Measurements from ENCODE around the gene LRIG3.
"Not testable (repeated sequence)": the region's sequence is repeated elsewhere in the genome, so short reads cannot be mapped to it uniquely, and the experiment has no call there.

Gene LRIG3

GRCh38 chr12:58920102-58920960 lies at the start of gene LRIG3:
TSS of gene LRIG3 (minus strand) at chr12:58920504. CDS start at chr12:58920235, 269 bp downstream.
- Mint-ChIP-seq H3K9me3 (no peaks in the 10 kb centered on the region), H3K27ac (no peak within 1 kb of the TSS), H3K36me3 (ENCODE audit: low read depth) (no peaks in the 10 kb centered on the region), H3K4me1 (ENCODE audit: low read depth) (peaks cover 3% of the 10 kb centered on the region), H3K27me3 (ENCODE audit: low read depth) (peaks cover 42% of the 10 kb centered on the region), H3K4me3 (peak within 1 kb of the TSS; percentile 71)
- peak; percentile 14 for DNase-seq (ENCODE audit: low spot score)

- no peak for DNase-seq (ENCODE audit: low spot score)
- Mint-ChIP-seq H3K36me3 (ENCODE audit: low read depth) (no peaks in the 10 kb centered on the region), H3K4me1 (ENCODE audit: low read depth) (no peaks in the 10 kb centered on the region), H3K27ac (no peak overlapping the region), H3K27me3 (ENCODE audit: low read depth) (no peaks in the 10 kb centered on the region), H3K4me3 (no peak overlapping the region), H3K9me3 (no peaks in the 10 kb centered on the region)
These were observed 48.9 kb upstream of the LRIG3 start for GRCh38 chr12:58969237-58969636.

GRCh38 chr12:58967561-58967960 lies 47.3 kb upstream of the LRIG3 start:
- H3K36me3 Mint-ChIP-seq (ENCODE audit: low read depth) = no peaks in the 10 kb centered on the region
- H3K9me3 Mint-ChIP-seq = no peaks in the 10 kb centered on the region
- no peak overlapping the region for H3K27ac Mint-ChIP-seq
- H3K27me3 Mint-ChIP-seq (ENCODE audit: low read depth) = no peaks in the 10 kb centered on the region
- H3K4me1 Mint-ChIP-seq (ENCODE audit: low read depth) = no peaks in the 10 kb centered on the region
- no peak for DNase-seq (ENCODE audit: low spot score)
- no peak overlapping the region for H3K4me3 Mint-ChIP-seq

- Mint-ChIP-seq H3K27ac (no peak overlapping the region), H3K9me3 (no peaks in the 10 kb centered on the region), H3K4me1 (ENCODE audit: low read depth) (no peaks in the 10 kb centered on the region), H3K27me3 (ENCODE audit: low read depth) (no peaks in the 10 kb centered on the region), H3K4me3 (no peak overlapping the region), H3K36me3 (ENCODE audit: low read depth) (no peaks in the 10 kb centered on the region)
- no peak for DNase-seq (ENCODE audit: low spot score)
These were observed 46.6 kb upstream of the LRIG3 start for GRCh38 chr12:58966939-58967338.

- no peak for DNase-seq (ENCODE audit: low spot score)
- H3K9me3 Mint-ChIP-seq = no peaks in the 10 kb centered on the region
- no peak overlapping the region for H3K4me3 Mint-ChIP-seq
- H3K4me1 Mint-ChIP-seq (ENCODE audit: low read depth) = no peaks in the 10 kb centered on the region
- no peaks in the 10 kb centered on the region for H3K27me3 Mint-ChIP-seq (ENCODE audit: low read depth)
- H3K36me3 Mint-ChIP-seq (ENCODE audit: low read depth) = no peaks in the 10 kb centered on the region
- H3K27ac Mint-ChIP-seq = no peak overlapping the region
These were observed 45.3 kb upstream of the LRIG3 start for GRCh38 chr12:58965568-58965967.

GRCh38 chr12:58963844-58964243 lies 43.5 kb upstream of the LRIG3 start:
- Mint-ChIP-seq H3K4me3 (no peak overlapping the region), H3K4me1 (ENCODE audit: low read depth) (no peaks in the 10 kb centered on the region)

GRCh38 chr12:58961906-58962305 lies 41.6 kb upstream of the LRIG3 start:
- Mint-ChIP-seq H3K36me3 (ENCODE audit: low read depth) (no peaks in the 10 kb centered on the region), H3K4me3 (no peak overlapping the region), H3K27me3 (ENCODE audit: low read depth) (no peaks in the 10 kb centered on the region), H3K27ac (no peak overlapping the region), H3K9me3 (no peaks in the 10 kb centered on the region), H3K4me1 (ENCODE audit: low read depth) (no peaks in the 10 kb centered on the region)
- DNase-seq (ENCODE audit: low spot score) = no peak

More at GRCh38 chr12:58963844-58964243, 43.5 kb upstream of the LRIG3 start:
- DNase-seq (ENCODE audit: low spot score) = no peak
- Mint-ChIP-seq H3K36me3 (ENCODE audit: low read depth) (no peaks in the 10 kb centered on the region), H3K27ac (no peak overlapping the region), H3K27me3 (ENCODE audit: low read depth) (no peaks in the 10 kb centered on the region), H3K9me3 (no peaks in the 10 kb centered on the region)

GRCh38 chr12:58961166-58961565 lies 40.9 kb upstream of the LRIG3 start:
- Mint-ChIP-seq H3K4me3 (no peak overlapping the region), H3K27ac (no peak overlapping the region), H3K4me1 (ENCODE audit: low read depth) (no peaks in the 10 kb centered on the region), H3K36me3 (ENCODE audit: low read depth) (no peaks in the 10 kb centered on the region), H3K9me3 (no peaks in the 10 kb centered on the region), H3K27me3 (ENCODE audit: low read depth) (no peaks in the 10 kb centered on the region)
- DNase-seq (ENCODE audit: low spot score) = no peak

- no peak for DNase-seq (ENCODE audit: low spot score)
- H3K4me1 Mint-ChIP-seq (ENCODE audit: low read depth) = no peaks in the 10 kb centered on the region
- no peaks in the 10 kb centered on the region for H3K36me3 Mint-ChIP-seq (ENCODE audit: low read depth)
- H3K9me3 Mint-ChIP-seq = no peaks in the 10 kb centered on the region
- H3K27ac Mint-ChIP-seq = no peak overlapping the region
- H3K4me3 Mint-ChIP-seq = no peak overlapping the region
- H3K27me3 Mint-ChIP-seq (ENCODE audit: low read depth) = no peaks in the 10 kb centered on the region
These were observed 39.5 kb upstream of the LRIG3 start for GRCh38 chr12:58959639-58960300.

- Mint-ChIP-seq H3K4me3 (no peak overlapping the region), H3K4me1 (ENCODE audit: low read depth) (no peaks in the 10 kb centered on the region), H3K9me3 (no peaks in the 10 kb centered on the region), H3K27ac (no peak overlapping the region), H3K27me3 (ENCODE audit: low read depth) (no peaks in the 10 kb centered on the region), H3K36me3 (ENCODE audit: low read depth) (no peaks in the 10 kb centered on the region)
- DNase-seq (ENCODE audit: low spot score) = no peak
These were observed 37.0 kb upstream of the LRIG3 start for GRCh38 chr12:58957298-58957697.

- Mint-ChIP-seq H3K4me1 (ENCODE audit: low read depth) (no peaks in the 10 kb centered on the region), H3K27ac (no peak overlapping the region), H3K4me3 (no peak overlapping the region)
These were observed 35.5 kb upstream of the LRIG3 start for GRCh38 chr12:58955849-58956248.

GRCh38 chr12:58954002-58954401 lies 33.7 kb upstream of the LRIG3 start:
- H3K27ac Mint-ChIP-seq = no peak overlapping the region
- no peak overlapping the region for H3K4me3 Mint-ChIP-seq
- no peaks in the 10 kb centered on the region for H3K27me3 Mint-ChIP-seq (ENCODE audit: low read depth)
- H3K36me3 Mint-ChIP-seq (ENCODE audit: low read depth) = no peaks in the 10 kb centered on the region
- no peak for DNase-seq (ENCODE audit: low spot score)
- no peaks in the 10 kb centered on the region for H3K4me1 Mint-ChIP-seq (ENCODE audit: low read depth)
- peaks cover 3% of the 10 kb centered on the region for H3K9me3 Mint-ChIP-seq

More at GRCh38 chr12:58955849-58956248, 35.5 kb upstream of the LRIG3 start:
- H3K36me3 Mint-ChIP-seq (ENCODE audit: low read depth) = no peaks in the 10 kb centered on the region
- H3K9me3 Mint-ChIP-seq = no peaks in the 10 kb centered on the region
- no peaks in the 10 kb centered on the region for H3K27me3 Mint-ChIP-seq (ENCODE audit: low read depth)
- DNase-seq (ENCODE audit: low spot score) = no peak

GRCh38 chr12:58950739-58951100 lies 30.4 kb upstream of the LRIG3 start:
- H3K4me3 Mint-ChIP-seq = no peak overlapping the region
- no peak for DNase-seq (ENCODE audit: low spot score)
- no peaks in the 10 kb centered on the region for H3K27me3 Mint-ChIP-seq (ENCODE audit: low read depth)
- H3K27ac Mint-ChIP-seq = no peak overlapping the region
- H3K36me3 Mint-ChIP-seq (ENCODE audit: low read depth) = no peaks in the 10 kb centered on the region
- no peaks in the 10 kb centered on the region for H3K4me1 Mint-ChIP-seq (ENCODE audit: low read depth)
- peaks cover 8% of the 10 kb centered on the region for H3K9me3 Mint-ChIP-seq

GRCh38 chr12:58949954-58950738 lies 29.8 kb upstream of the LRIG3 start:
- not testable (repeated sequence) for H3K27me3 Mint-ChIP-seq (ENCODE audit: low read depth); H3K4me3 Mint-ChIP-seq; DNase-seq (ENCODE audit: low spot score); H3K4me1 Mint-ChIP-seq (ENCODE audit: low read depth); H3K27ac Mint-ChIP-seq; H3K9me3 Mint-ChIP-seq; H3K36me3 Mint-ChIP-seq (ENCODE audit: low read depth)

All from T-helper 2 cell treated with Interferon-gamma antibody and Interleukin-4, amounts not matched to agents 5 μg/mL and 100 μg/mL, for 36 hours (primary cell).